DND-41 (cell line): Measurements from ENCODE around the gene AP1B1.

ENCODE experiments used
- ATAC-seq: fragments of 200-7000 bp; cut with Tn5 transposase; 3 replicates; pipeline ENCODE4 v1.9.1; 2021; ENCODE audit warnings: low read depth; ENCODE audit not compliant: insufficient read depth
- DNase-seq: peaks from one replicate; pipeline ENCODE4 v3.0.0-alpha.2; 2020
- H2AFZ ChIP-seq: 2 replicates; pipeline ENCODE4 v1.6.0; 2012; ENCODE audit warnings: low read depth, low read length
- H3K27ac ChIP-seq: 2 replicates; pipeline ENCODE4 v1.5.1; 2012; ENCODE audit warnings: low read length, inconsistent platforms
- H3K27me3 ChIP-seq: fragments of 200-600 bp; sonication (generic); 2 replicates; pipeline ENCODE4 v1.6.0; 2012; ENCODE audit warnings: low read length, mild to moderate bottlenecking, inconsistent platforms; ENCODE audit not compliant: insufficient read depth, poor library complexity
- H3K36me3 ChIP-seq: 2 replicates; pipeline ENCODE4 v1.5.1; 2012; ENCODE audit warnings: low read length, inconsistent platforms; ENCODE audit not compliant: insufficient read depth
- H3K4me1 ChIP-seq: 2 replicates; pipeline ENCODE4 v1.5.1; 2012; ENCODE audit warnings: mild to moderate bottlenecking, low read length; ENCODE audit not compliant: insufficient read depth
- H3K4me2 ChIP-seq: 2 replicates; pipeline ENCODE4 v1.6.0; 2012; ENCODE audit warnings: mild to moderate bottlenecking, moderate library complexity, low read length, inconsistent platforms; ENCODE audit not compliant: insufficient read depth
- H3K4me3 ChIP-seq, 2 experiments: fragments of 200-600 bp in 1 of 2; shearing (Covaris generic) in 1 of 2; 2 replicates each; pipeline ENCODE4 v1.5.1; 2012 to 2016; ENCODE audit warnings: inconsistent platforms in 2 of 2, low read length in 2 of 2, mild to moderate bottlenecking in 2 of 2, low read depth in 1 of 2, moderate library complexity in 1 of 2
- H3K79me2 ChIP-seq: 2 replicates; pipeline ENCODE4 v1.6.0; 2012; ENCODE audit warnings: low read length, inconsistent platforms; ENCODE audit not compliant: insufficient read depth
- H3K9ac ChIP-seq: 2 replicates; pipeline ENCODE4 v1.6.0; 2012; ENCODE audit warnings: low read depth, mild to moderate bottlenecking, inconsistent platforms, low read length, moderate library complexity
- H3K9me3 ChIP-seq: 2 replicates; pipeline ENCODE4 v1.5.1; 2012; ENCODE audit warnings: low read length, moderate library complexity, mild to moderate bottlenecking, inconsistent platforms; ENCODE audit not compliant: insufficient read depth, severe bottlenecking
- H4K20me1 ChIP-seq: 2 replicates; pipeline ENCODE4 v1.6.0; 2012; ENCODE audit warnings: low read length; ENCODE audit not compliant: insufficient read depth
- CTCF ChIP-seq: IDR thresholded peaks from 2 replicates; pipeline ENCODE4 v1.5.1; 2012; ENCODE audit warnings: borderline replicate concordance, low read length, moderate library complexity, mild to moderate bottlenecking; ENCODE audit not compliant: poor library complexity, severe bottlenecking; ENCODE audit errors: extremely low read depth
- EZH2 ChIP-seq: IDR thresholded peaks from 3 replicates; pipeline ENCODE4 v1.6.1; 2012; ENCODE audit warnings: borderline replicate concordance, low read depth, mild to moderate bottlenecking, moderate library complexity, low read length, inconsistent platforms; ENCODE audit not compliant: severe bottlenecking

AP1B1 gene

DNA sequence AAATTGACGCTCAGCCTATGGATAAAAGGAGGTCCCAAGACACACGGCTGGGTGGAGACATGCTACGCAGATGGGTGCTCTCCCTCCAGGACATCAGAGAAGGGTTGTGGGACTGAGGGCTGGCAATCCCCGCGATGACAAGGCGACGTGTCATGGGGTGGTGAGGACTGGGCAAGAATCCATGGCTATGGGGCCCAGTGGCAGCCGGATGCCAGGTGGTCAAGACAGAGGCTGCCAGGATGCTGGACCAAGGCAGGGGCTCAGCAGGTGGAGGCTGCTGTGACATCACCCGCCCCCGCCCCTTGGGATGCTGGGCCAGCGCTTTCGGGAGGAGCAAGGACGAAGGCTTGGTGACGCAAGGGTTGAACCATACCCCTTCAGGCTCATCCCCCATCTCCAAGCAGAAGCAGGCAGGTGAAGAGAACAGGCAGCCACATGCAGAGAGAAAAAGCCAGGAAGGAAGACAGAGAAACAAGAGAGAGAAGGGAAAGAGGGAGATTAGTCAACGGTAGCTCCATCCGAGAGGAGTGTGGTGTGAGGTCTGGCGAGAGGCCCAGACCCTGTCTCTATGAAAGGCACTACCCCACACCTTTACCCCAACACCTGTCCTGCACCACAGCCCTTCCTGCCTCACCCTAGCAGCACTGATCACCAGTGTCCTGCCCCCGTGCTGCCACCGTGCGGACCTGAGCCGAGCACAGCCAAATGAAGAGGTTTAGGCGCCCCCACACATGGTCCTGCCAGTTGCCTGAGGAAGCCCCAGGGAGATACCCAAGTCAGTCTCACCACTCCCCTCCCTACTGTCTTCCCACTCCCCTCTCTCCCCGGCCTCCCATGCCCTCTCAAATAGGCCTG lies 48.8 kb downstream of the AP1B1 start:
- Histone ChIP-seq H3K27me3 (no peaks in the 10 kb centered on the region), H3K27ac (no peak overlapping the region), H3K36me3 (peaks cover 96% of the 10 kb centered on the region), H3K4me2 (no peak overlapping the region), H4K20me1 (peaks cover 10% of the 10 kb centered on the region; the same call in 1 of the 2 replicates), H3K9me3 (no peaks in the 10 kb centered on the region), H3K79me2 (no peaks in the 10 kb centered on the region), H3K9ac (no peak overlapping the region), H2AFZ (no peak overlapping the region), H3K4me3 (no peak overlapping the region), H3K4me1 (no peaks in the 10 kb centered on the region)
- DNase-seq (no peak), ATAC-seq (no peak)
- TF ChIP-seq EZH2 (no peak), CTCF (no peak)

DNA sequence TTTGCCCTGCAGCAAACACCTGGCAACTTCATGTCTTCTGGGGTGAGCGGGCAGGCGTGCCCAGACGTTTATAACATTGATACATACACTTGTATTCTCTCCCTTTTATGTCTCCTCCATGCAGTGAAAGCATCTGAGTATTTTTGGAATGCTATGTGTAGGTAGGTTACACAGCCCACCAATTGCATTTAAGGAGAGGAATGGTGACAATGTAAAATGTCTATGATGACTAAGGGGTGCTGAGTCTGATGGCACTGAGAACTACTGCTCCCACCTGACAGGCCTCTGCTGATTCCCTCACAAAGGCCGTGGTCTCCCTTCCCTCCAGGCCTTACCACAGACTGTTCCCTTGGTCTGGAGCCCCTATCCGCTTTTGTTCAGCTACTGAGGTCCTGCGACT lies 50.0 kb downstream of the AP1B1 start:
- no peak overlapping the region for H3K9ac ChIP-seq
- H3K4me2 ChIP-seq: no peak overlapping the region
- no peaks in the 10 kb centered on the region for H3K4me1 ChIP-seq
- peaks cover 94% of the 10 kb centered on the region for H3K36me3 ChIP-seq
- no peak overlapping the region for H3K27ac ChIP-seq
- H3K9me3 ChIP-seq: no peaks in the 10 kb centered on the region
- H3K79me2 ChIP-seq: no peaks in the 10 kb centered on the region
- H4K20me1 ChIP-seq: peaks cover 8% of the 10 kb centered on the region; the same call in 1 of the 2 replicates
- H2AFZ ChIP-seq: no peak overlapping the region
- TF ChIP-seq CTCF (no peak), EZH2 (no peak)
- no peak for ATAC-seq
- H3K27me3 ChIP-seq: no peaks in the 10 kb centered on the region
- H3K4me3 ChIP-seq: no peak overlapping the region
- DNase-seq: no peak

DNA sequence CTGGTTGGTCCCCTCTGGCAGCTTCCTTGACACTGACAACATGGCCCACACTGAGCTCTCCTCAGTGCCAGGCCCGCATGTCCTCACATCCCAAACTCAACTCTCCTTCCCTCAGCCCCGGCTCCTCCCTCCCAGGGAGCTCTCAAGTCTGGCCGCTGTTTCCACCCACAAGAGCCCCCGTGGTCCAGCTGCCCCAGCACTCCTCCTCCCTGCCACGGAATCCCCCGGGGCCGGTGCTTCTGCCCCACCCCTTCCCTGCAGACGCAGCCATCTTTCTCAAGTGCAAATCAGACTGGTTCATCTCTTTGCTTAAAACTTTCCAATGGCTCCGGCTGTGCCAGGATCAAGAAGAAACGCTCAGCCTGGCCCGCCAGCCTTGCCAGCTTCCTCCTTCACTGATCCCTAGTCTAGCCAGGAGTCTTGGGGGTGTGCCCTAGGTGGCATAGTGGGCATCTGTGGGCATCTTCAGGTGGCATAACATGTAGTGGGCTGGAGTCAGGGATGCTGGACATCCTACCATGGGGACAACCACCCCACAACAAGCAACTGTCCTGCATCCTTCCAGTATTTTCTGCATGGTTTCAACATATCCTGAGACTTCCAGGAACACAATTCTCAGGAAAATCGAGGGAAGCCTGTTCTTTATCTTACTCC lies 50.6 kb downstream of the AP1B1 start:
- Histone ChIP-seq H3K9ac (no peak overlapping the region), H3K4me2 (no peak overlapping the region), H3K27me3 (no peaks in the 10 kb centered on the region), H4K20me1 (0 out of 2 replicates have a peak, but pooled peaks cover 5% of the 10 kb centered on the region), H3K4me1 (no peaks in the 10 kb centered on the region), H3K4me3 (no peak overlapping the region), H3K27ac (no peak overlapping the region), H3K9me3 (no peaks in the 10 kb centered on the region), H3K79me2 (no peaks in the 10 kb centered on the region), H2AFZ (no peak overlapping the region), H3K36me3 (peaks cover 94% of the 10 kb centered on the region)
- TF ChIP-seq CTCF: no peak
- no peak for TF ChIP-seq EZH2
- DNase-seq: no peak
- no peak for ATAC-seq
